GM12891 (cell line): ENCODE measurements around the gene SAMD3.
A peak's percentile ranks its signal among the peaks of the same experiment; 100 is the strongest.
"Not testable (repeated sequence)": the region's sequence is repeated elsewhere in the genome, so short reads cannot be mapped to it uniquely, and the experiment has no call there.

ENCODE experiments used
- DNase-seq: peaks from one replicate; pipeline ENCODE4 v3.0.0; 2011; ENCODE audit warnings: low spot score; ENCODE audit not compliant: insufficient read length
- FAIRE-seq: peaks from 2 replicates; lab custom pipeline; 2011; peaks lifted over from hg19 to GRCh38; lab: Jason Lieb, UNC
- PAX5 ChIP-seq: IDR thresholded peaks from 2 replicates; pipeline ENCODE4 v1.6.1; 2011; ENCODE audit warnings: low read length, moderate library complexity, mild to moderate bottlenecking; ENCODE audit not compliant: insufficient read depth, severe bottlenecking
- POLR2A ChIP-seq: IDR thresholded peaks from 2 replicates; pipeline ENCODE4 v1.6.1; 2011; ENCODE audit warnings: low read depth, low read length, control low read depth
- POLR2AphosphoS5 ChIP-seq: IDR thresholded peaks from 2 replicates; pipeline ENCODE4 v1.6.1; 2011; ENCODE audit warnings: low read depth, low read length, control low read depth
- POU2F2 ChIP-seq: IDR thresholded peaks from 2 replicates; pipeline ENCODE4 v1.6.1; 2011; ENCODE audit warnings: low read depth, mild to moderate bottlenecking, control low read depth, low read length, moderate library complexity
- SPI1 ChIP-seq: IDR thresholded peaks from 2 replicates; pipeline ENCODE4 v1.6.1; 2011; ENCODE audit warnings: low read depth, low read length, control low read depth
- TAF1 ChIP-seq: IDR thresholded peaks from 2 replicates; pipeline ENCODE4 v1.6.1; 2011; ENCODE audit warnings: low read depth, low read length, control low read depth

Gene SAMD3

DNA sequence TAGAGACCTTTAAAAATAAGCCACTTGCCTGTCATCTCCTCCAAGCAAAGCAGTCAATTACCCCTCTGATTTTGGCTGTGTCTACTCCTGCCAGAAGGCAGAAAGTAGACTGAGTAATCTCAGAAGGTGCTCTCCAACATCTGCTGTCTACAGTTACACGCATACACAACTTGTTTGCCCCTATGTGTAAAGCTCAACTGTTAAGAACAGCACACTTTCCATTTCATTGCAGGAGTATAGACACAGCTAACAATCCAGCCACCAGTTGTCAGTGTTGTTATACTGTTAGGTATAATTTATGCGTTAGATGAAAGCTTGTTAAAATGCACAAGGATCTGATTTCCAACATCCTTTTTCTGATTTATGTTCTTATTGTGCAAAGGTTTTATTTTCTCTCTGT, 88.2 kb downstream of the SAMD3 start:
- TF ChIP-seq PAX5: no peak
- no peak for TF ChIP-seq TAF1
- TF ChIP-seq POU2F2: no peak
- TF ChIP-seq POLR2AphosphoS5: no peak
- TF ChIP-seq SPI1: no peak
- no peak for TF ChIP-seq POLR2A
- peak; percentile 9 for FAIRE-seq
- DNase-seq: no peak

DNA sequence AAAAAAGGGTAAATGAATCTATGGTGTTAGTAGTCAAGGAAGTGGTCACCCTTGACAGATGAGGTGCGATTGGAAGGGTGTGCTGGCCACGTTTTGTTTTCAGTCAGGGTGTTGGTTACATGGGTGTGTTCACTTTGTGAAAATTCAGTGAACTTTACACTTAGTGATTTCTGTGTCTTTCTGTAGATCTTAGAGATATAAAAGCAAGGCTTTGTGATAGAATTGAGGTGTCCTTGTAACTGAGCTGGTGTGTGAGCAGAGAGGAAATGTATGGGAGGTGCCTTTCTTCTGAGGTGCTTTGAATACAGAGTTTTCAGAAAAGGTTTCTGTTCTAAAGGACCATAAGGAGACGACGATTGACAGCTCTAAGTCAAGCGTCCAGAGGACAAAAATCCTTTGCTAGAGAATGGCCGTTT, 90.5 kb downstream of the SAMD3 start:
- DNase-seq: no peak
- TF ChIP-seq POLR2A: no peak
- TF ChIP-seq POLR2AphosphoS5: no peak
- TF ChIP-seq POU2F2: no peak
- no peak for TF ChIP-seq PAX5
- TF ChIP-seq TAF1: no peak
- no peak for TF ChIP-seq SPI1
- peak; percentile 81 for FAIRE-seq

DNA sequence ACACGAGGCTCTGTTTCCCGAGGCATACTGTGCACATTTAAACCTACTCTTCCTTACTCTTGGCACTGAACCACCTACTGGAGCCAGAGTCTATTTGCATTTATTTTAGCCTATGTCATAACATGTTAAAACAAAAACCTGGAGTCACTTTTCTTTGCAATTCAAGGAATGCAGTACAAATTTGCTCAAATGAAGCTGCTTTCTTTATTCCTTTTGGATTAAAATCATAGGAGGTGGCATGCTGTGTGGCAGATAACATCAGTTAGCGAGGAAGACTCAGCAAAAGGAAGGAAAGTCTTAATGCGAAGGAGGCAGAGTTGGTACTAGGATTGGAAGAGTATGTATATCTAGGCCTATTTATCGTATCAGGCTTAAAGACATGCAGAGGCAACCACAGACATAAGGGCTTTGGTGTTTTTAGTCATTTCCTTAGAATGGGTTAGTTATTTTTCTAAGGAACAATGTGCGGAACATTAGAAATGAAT, 92.9 kb downstream of the SAMD3 start:
- TF ChIP-seq POU2F2 (no peak), POLR2A (no peak), PAX5 (no peak), POLR2AphosphoS5 (no peak), SPI1 (no peak), TAF1 (no peak)
- FAIRE-seq (peak; percentile 47), DNase-seq (no peak)

DNA sequence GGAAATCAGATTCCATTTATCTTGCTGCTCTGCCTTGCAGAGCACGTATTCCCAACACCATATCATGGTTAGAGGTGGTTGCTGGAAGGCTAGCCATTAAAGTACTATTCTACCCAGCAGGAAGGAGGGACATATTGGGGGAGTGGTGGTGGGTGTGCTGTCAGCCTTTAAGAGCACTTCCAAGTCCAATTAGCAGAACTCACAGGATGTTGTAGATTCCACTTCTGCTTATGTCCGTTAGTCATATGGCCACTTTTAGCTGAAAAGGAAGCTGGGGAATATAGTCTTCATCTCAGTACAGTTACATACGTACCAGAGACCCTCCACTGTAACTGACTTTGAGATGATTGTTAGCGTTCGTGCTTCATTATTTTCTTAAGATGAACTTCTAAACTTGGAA, 94.4 kb downstream of the SAMD3 start:
- no peak for TF ChIP-seq SPI1
- no peak for TF ChIP-seq PAX5
- no peak for TF ChIP-seq POLR2AphosphoS5
- no peak for TF ChIP-seq TAF1
- no peak for TF ChIP-seq POU2F2
- no peak for TF ChIP-seq POLR2A
- DNase-seq (no peak), FAIRE-seq (no peak)

DNA sequence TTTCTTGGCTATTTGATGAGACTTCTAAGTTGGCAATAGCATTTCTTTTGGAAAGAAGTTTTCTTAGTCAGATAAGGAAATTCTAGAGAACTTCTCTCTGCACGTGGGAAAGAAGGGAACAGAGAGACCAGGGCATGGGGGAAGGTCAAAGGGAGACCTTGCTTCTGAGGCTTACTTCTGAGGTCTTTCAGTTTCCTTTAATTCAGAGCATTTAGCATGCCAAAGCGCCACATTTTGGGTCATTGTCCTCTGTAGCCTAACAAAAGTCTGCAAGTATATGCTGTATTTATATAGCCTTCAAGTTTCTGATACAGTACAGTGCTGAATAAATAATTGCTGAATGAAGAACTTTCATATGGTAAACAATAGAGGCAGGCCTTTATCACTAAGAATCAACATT, 95.6 kb downstream of the SAMD3 start:
- no peak for TF ChIP-seq TAF1
- TF ChIP-seq PAX5: no peak
- no peak for TF ChIP-seq POU2F2
- no peak for TF ChIP-seq POLR2A
- TF ChIP-seq POLR2AphosphoS5: no peak
- TF ChIP-seq SPI1: no peak

DNA sequence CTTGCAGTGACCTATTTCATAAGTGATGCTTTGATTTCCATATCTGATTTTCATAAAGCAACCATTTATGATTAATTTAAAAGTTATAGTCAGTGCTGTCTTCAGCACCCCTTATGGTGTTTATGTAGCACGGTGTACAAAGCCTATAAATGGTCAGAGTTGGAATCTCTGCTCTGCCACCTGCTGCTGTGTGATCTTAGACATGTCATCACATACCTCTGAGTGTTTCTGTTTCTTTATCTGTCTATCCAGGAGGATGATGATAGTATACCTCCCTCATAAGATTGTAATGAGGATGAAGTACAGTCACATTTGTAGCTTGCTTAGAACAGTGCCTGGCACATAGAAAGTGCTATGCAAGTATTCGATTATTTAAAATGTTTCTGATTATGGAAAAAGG, 100.5 kb downstream of the SAMD3 start:
- FAIRE-seq: no peak
- DNase-seq: no peak
- TF ChIP-seq TAF1 (no peak), POU2F2 (no peak), SPI1 (no peak), PAX5 (no peak), POLR2AphosphoS5 (no peak), POLR2A (no peak)

More for the DNA sequence above, 95.6 kb downstream of the SAMD3 start:
- DNase-seq (no peak), FAIRE-seq (no peak)

DNA sequence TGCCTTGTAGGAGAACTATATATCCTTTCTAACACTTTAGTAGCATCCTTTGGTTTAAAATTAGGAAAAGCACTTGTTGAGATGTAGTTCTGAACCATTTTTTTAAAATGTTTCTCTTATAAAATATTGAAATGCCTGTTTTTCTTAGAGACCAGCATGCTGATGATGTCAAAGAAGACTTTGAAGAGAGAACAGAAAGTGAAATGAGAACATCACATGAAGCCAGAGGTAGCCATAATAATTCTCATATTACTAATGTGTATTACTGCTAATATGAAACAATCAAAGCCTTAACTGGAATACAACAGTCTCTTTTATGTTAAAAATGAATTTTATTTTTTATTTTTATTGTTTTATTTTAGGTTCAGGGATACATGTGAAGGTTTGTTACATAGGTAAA, 102.0 kb downstream of the SAMD3 start:
- no peak for FAIRE-seq
- no peak for TF ChIP-seq POLR2AphosphoS5
- TF ChIP-seq PAX5: no peak
- TF ChIP-seq POLR2A: no peak
- no peak for TF ChIP-seq SPI1
- no peak for TF ChIP-seq POU2F2
- no peak for TF ChIP-seq TAF1
- no peak for DNase-seq

DNA sequence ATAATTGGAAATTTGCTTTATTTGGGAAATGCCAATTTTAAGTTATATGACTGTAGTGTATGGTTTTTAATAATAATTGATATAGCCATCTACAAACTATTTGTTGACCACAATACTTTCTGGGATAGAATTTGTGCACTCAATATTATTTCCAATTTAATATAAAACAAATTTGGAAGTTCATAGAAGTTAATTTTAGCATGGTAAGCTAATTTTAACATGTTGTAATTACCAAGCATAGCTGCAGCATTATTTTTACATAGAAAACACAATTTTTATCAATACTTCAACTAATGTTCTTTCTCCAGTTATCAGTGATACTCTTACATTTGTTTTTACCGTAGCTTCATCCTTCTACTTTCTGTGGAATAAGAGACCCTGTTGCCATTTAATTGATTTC, 103.5 kb downstream of the SAMD3 start:
- no peak for TF ChIP-seq POLR2A
- TF ChIP-seq SPI1: no peak
- TF ChIP-seq TAF1: no peak
- no peak for TF ChIP-seq POU2F2
- TF ChIP-seq POLR2AphosphoS5: no peak
- no peak for TF ChIP-seq PAX5
- DNase-seq (no peak), FAIRE-seq (no peak)

DNA sequence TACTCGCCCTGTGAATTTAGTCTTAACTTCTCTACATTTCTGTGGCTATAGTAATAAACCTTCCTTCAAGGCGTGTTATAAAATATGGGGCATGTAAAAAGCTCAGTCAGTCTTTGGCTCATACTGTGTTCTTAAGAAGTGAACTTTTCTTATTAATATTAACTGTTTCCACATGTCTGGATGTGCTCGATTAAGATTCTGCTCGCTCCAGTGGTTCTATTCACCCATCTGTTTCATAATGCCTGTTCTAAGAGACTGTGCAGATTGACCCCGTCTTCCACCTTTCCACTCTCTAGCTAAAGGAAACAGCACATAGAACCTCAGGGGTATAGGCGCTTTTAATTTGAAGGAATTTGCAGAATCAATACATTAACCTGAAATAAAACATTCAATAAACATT, 104.5 kb downstream of the SAMD3 start:
- peak; percentile 50 for FAIRE-seq
- no peak for TF ChIP-seq POU2F2
- no peak for TF ChIP-seq TAF1
- no peak for TF ChIP-seq POLR2AphosphoS5
- no peak for TF ChIP-seq POLR2A
- TF ChIP-seq PAX5: no peak
- TF ChIP-seq SPI1: no peak
- DNase-seq: no peak

DNA sequence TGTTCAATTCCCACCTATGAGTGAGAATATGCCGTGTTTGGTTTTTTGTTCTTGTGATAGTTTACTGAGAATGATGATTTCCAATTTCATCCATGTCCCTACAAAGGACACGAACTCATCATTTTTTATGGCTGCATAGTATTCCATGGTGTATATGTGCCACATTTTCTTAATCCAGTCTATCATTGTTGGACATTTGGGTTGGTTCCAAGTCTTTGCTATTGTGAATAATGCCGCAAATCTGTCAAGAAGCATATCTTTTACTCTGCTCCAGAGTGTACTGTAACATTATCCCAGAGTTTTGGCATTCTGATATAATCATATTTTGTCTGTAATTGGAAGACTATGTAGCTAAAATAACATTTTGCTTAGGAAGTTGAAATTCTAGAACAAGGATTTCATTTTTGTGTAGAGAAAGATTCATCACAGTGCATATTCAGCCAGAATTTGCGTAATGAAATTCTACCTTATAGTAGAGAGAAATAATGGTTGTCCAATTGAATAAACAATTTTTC, 105.5 kb downstream of the SAMD3 start:
- DNase-seq: not testable (repeated sequence)
- FAIRE-seq: peak; percentile 50
